Measurements from ENCODE around the gene MEF2B. TPM values are rescaled to one million over a fixed set of nuclear protein-coding genes. Genes with fewer than 3 reads are reported as not detected.
"Not testable (repeated sequence)": the region's sequence is repeated elsewhere in the genome, so short reads cannot be mapped to it uniquely, and the experiment has no call there.

The MEF2B gene
- total RNA-seq, 6 donors from 2014 or later: 2.0 to 3.9 (median 3.1) TPM; not detected in 3

- H3K27ac ChIP-seq: no peak overlapping the region
- DNase-seq (no peak), ATAC-seq (ENCODE audit: low FRiP score in 2 of 2) (no peak)
- no peaks in the 10 kb centered on the region for H3K9me3 ChIP-seq
- peaks cover 0 to 4% (median 0%) of the 10 kb centered on the region in 4 donors for H3K36me3 ChIP-seq
- H3K27me3 ChIP-seq: no peaks in the 10 kb centered on the region
- TF ChIP-seq EP300 (IDR thresholded peaks at IDR 0.05): no peak
- no peak for TF ChIP-seq CTCF (IDR thresholded peaks at IDR 0.05)
- no peak for TF ChIP-seq POLR2A (IDR thresholded peaks at IDR 0.05)
- TF ChIP-seq POLR2AphosphoS5 (IDR thresholded peaks at IDR 0.05): no peak
- H3K4me3 ChIP-seq: no peak overlapping the region
- peaks cover 6 to 15% (median 7%) of the 10 kb centered on the region in 4 donors for H3K4me1 ChIP-seq
- 76 to 86% methylated on average over 3 to 15 of the region's 15 CpGs for WGBS, 2 donors
Observed at GRCh38 chr19:19111136-19111835, 58.8 kb downstream of the MEF2B start.

- Histone ChIP-seq H3K36me3 (peaks cover 0 to 4% (median 0%) of the 10 kb centered on the region in 4 donors), H3K27ac (no peak overlapping the region), H3K27me3 (no peaks in the 10 kb centered on the region), H3K4me3 (no peak overlapping the region), H3K4me1 (peaks cover 6 to 17% (median 7%) of the 10 kb centered on the region in 4 donors), H3K9me3 (no peaks in the 10 kb centered on the region)
- ATAC-seq (ENCODE audit: low FRiP score in 2 of 2) (no peak), DNase-seq (peak in 1 of 2 donors; percentile 83)
- TF ChIP-seq POLR2A (IDR thresholded peaks at IDR 0.05) (no peak), EP300 (IDR thresholded peaks at IDR 0.05) (no peak), CTCF (IDR thresholded peaks at IDR 0.05) (peak in 2 of 6 experiments; percentile 20 to 24), POLR2AphosphoS5 (IDR thresholded peaks at IDR 0.05) (no peak)
- WGBS, 2 donors: 30 to 38% methylated on average over 15 to 49 of the region's 66 CpGs
Observed at GRCh38 chr19:19110410-19111135, 59.5 kb downstream of the MEF2B start.

DNA sequence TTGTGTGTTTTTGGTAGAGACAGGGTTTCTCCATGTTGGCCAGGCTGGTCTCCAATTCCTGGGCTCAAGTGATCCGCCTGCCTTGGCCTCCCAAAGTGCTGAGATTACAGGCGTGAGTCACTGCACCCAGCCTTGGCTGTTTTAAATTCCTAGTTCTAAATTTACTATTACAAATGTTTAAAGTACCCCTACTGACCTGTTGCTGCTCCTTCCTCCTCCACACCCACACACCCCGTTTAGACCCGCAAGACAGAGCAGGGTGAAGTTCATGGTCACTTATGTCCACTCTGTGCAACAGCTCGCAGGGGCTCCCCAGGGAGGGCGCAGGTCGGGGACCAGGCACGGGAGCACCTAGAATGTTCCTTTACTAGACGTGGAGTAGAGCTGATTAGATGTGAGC, 60.5 kb downstream of the MEF2B start:
- Histone ChIP-seq H3K36me3 (peaks cover 0 to 4% (median 0%) of the 10 kb centered on the region in 4 donors), H3K27ac (no peak overlapping the region), H3K27me3 (no peaks in the 10 kb centered on the region), H3K4me3 (no peak overlapping the region), H3K9me3 (no peaks in the 10 kb centered on the region), H3K4me1 (peaks cover 6 to 23% (median 7%) of the 10 kb centered on the region in 4 donors)
- DNase-seq (no peak), ATAC-seq (ENCODE audit: low FRiP score in 2 of 2) (no peak)
- TF ChIP-seq CTCF (IDR thresholded peaks at IDR 0.05) (no peak), EP300 (IDR thresholded peaks at IDR 0.05) (no peak), POLR2AphosphoS5 (IDR thresholded peaks at IDR 0.05) (no peak), POLR2A (IDR thresholded peaks at IDR 0.05) (no peak)
- WGBS, 2 donors: 84 to 90% methylated on average over 9 of the region's 9 CpGs

- 83 to 86% methylated on average over 11 of the region's 11 CpGs for WGBS, 2 donors
- Histone ChIP-seq H3K27me3 (no peaks in the 10 kb centered on the region), H3K4me3 (no peak overlapping the region), H3K27ac (no peak overlapping the region), H3K9me3 (no peaks in the 10 kb centered on the region), H3K36me3 (peaks cover 0 to 4% (median 0%) of the 10 kb centered on the region in 4 donors), H3K4me1 (peaks cover 6 to 23% (median 7%) of the 10 kb centered on the region in 4 donors)
- DNase-seq (no peak), ATAC-seq (ENCODE audit: low FRiP score in 2 of 2) (no peak)
- no peak for TF ChIP-seq POLR2A (IDR thresholded peaks at IDR 0.05)
- TF ChIP-seq CTCF (IDR thresholded peaks at IDR 0.05): no peak
- no peak for TF ChIP-seq POLR2AphosphoS5 (IDR thresholded peaks at IDR 0.05)
- no peak for TF ChIP-seq EP300 (IDR thresholded peaks at IDR 0.05)
Observed at GRCh38 chr19:19107654-19108053, 62.4 kb downstream of the MEF2B start.

DNA sequence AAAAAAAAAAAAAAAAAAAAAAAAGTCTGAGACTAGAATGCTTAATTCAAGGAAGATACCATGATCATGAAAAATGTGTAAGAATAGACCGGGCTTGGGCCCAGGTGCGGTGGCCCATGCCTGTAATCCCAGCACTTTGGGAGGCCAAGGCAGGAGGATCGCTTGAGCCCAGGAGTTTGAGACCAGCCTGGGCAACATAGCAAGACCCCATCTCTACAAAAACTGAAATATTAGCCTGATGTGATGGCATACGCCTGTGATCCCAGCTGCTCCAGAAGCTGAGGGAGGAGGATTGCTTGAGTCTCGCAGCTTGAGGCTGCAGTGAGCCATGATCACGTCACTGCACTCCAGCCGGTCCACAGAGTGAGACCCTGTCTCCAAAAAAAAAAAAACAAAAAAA, 63.1 kb downstream of the MEF2B start:
- not testable (repeated sequence) for H3K27me3 ChIP-seq; H3K4me3 ChIP-seq; DNase-seq; H3K9me3 ChIP-seq; H3K36me3 ChIP-seq; ATAC-seq (ENCODE audit: low FRiP score in 2 of 2); H3K27ac ChIP-seq
- 95 to 100% methylated on average over 7 of the region's 7 CpGs for WGBS, 2 donors
- peaks cover 6 to 23% (median 7%) of the 10 kb centered on the region in 4 donors for H3K4me1 ChIP-seq
